ENCODE measurements around the gene NDUFA7.

DNA sequence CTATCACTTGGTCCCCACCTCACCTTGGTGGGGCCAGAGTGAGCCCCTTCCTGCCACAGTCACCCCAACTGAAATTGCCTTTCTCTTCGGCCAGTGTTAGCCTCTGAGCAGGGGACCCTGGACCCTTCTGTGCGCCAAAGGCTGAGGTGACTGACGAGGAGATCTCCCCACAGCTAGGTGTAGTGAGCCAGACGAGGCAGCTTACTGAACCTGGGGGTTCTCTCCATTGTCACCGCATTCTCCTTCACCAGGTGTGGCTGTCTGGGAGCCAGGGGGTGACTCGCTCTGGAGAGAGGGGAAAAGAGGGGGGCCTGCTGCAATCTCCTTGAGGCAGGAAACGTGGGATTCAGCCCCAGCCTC lies 1.4 kb upstream of the NDUFA7 start:
- TF ChIP-seq, protein P1, sequence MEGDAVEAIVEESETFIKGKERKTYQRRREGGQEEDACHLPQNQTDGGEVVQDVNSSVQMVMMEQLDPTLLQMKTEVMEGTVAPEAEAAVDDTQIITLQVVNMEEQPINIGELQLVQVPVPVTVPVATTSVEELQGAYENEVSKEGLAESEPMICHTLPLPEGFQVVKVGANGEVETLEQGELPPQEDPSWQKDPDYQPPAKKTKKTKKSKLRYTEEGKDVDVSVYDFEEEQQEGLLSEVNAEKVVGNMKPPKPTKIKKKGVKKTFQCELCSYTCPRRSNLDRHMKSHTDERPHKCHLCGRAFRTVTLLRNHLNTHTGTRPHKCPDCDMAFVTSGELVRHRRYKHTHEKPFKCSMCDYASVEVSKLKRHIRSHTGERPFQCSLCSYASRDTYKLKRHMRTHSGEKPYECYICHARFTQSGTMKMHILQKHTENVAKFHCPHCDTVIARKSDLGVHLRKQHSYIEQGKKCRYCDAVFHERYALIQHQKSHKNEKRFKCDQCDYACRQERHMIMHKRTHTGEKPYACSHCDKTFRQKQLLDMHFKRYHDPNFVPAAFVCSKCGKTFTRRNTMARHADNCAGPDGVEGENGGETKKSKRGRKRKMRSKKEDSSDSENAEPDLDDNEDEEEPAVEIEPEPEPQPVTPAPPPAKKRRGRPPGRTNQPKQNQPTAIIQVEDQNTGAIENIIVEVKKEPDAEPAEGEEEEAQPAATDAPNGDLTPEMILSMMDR (IDR thresholded peaks at IDR 0.05): no peak
- TF ChIP-seq POLR2AphosphoS5 (IDR thresholded peaks at IDR 0.05): no peak
- no peak for TF ChIP-seq POLR2A (IDR thresholded peaks at IDR 0.05)
